MCF 10A (cell line): ENCODE measurements around the gene PHPT1. TPM values are rescaled to one million over a fixed set of nuclear protein-coding genes. Genes with fewer than 3 reads are reported as not detected.
A peak's percentile ranks its signal among the peaks of the same experiment; 100 is the strongest.

Source experiments
- BruUV-seq: library from RNA; stranded (reverse); fragments of 400-500 nt; replicated peaks from 2 replicates; lab custom pipeline; 2021; lab: Mats Ljungman, UMichigan
- CTCF ChIA-PET: fragments of 300-600 bp; sonication (Branson Sonifier 250); formaldehyde crosslinking; extraction: SDS; loops from one replicate; lab custom pipeline; 2021; ENCODE audit warnings: antibody characterized with exemption, inconsistent platforms; lab: Yijun Ruan, JAX
- POLR2A ChIA-PET: fragments of 300-600, 350-650 bp; sonication (Branson Sonifier 250); formaldehyde crosslinking; extraction: SDS; loops from one replicate; lab custom pipeline; 2020; ENCODE audit warnings: antibody characterized with exemption, inconsistent platforms; lab: Yijun Ruan, JAX
- DNase-seq: peaks from one replicate; pipeline ENCODE4 v3.0.0-alpha.2; 2018; ENCODE audit not compliant: unreplicated experiment
- H3K27ac Mint-ChIP-seq: one replicate; pipeline ENCODE4 v1.8.0; 2022; ENCODE audit warnings: mild to moderate bottlenecking, low read depth, mixed read lengths; ENCODE audit not compliant: unreplicated experiment
- H3K27me3 Mint-ChIP-seq: one replicate; pipeline ENCODE4 v1.8.0; 2022; ENCODE audit warnings: mixed read lengths; ENCODE audit not compliant: insufficient read depth, unreplicated experiment
- H3K36me3 Mint-ChIP-seq: one replicate; pipeline ENCODE4 v1.8.0; 2022; ENCODE audit warnings: mild to moderate bottlenecking, moderate library complexity, mixed read lengths; ENCODE audit not compliant: insufficient read depth, unreplicated experiment
- H3K4me1 Mint-ChIP-seq: one replicate; pipeline ENCODE4 v1.8.0; 2022; ENCODE audit warnings: mixed read lengths; ENCODE audit not compliant: insufficient read depth, unreplicated experiment
- H3K4me3 Mint-ChIP-seq: one replicate; pipeline ENCODE4 v1.8.0; 2022; ENCODE audit warnings: mild to moderate bottlenecking, moderate library complexity, mixed read lengths; ENCODE audit not compliant: unreplicated experiment
- H3K9me3 Mint-ChIP-seq: one replicate; pipeline ENCODE4 v1.8.0; 2022; ENCODE audit warnings: mixed read lengths; ENCODE audit not compliant: unreplicated experiment
- CTCF ChIP-seq: fragments of 200-600 bp; IDR thresholded peaks from one replicate; pipeline ENCODE4 v1.8.0; 2022; ENCODE audit warnings: antibody characterized with exemption, mild to moderate bottlenecking; ENCODE audit not compliant: unreplicated experiment
- intact Hi-C: fragments of 100-400 bp; cut with micrococcal nuclease; formaldehyde crosslinking; loops from 2 replicates; pipeline ENCODE4 v1.14.1; 2022
- total RNA-seq: library from RNA; stranded (reverse); gene quantifications from 2 replicates; pipeline ENCODE4 v1.2.3, GENCODE V29; 2022

The PHPT1 gene
- total RNA-seq, 1 experiment from 2014 or later: 193 TPM

- peak; percentile 47 for DNase-seq
- Mint-ChIP-seq H3K27ac (peak overlapping the region; percentile 89), H3K27me3 (no peaks in the 10 kb centered on the region), H3K4me1 (no peaks in the 10 kb centered on the region), H3K36me3 (peaks cover 35% of the 10 kb centered on the region), H3K4me3 (peak overlapping the region; percentile 96), H3K9me3 (no peaks in the 10 kb centered on the region)
- intact Hi-C loops: loop anchor here (10.0 kb wide), 1 partner anchor 96 kb away; the partner anchor contains the start of genes C8G and FBXW5
- ChIA-PET POLR2A (interaction anchor here (0.6 to 2.6 kb wide), 17 partner anchors 9 to 562 kb away, joined by 3 to 25 read pairs (median 4); partner anchors contain the start of genes EDF1, FBXW5, RABL6 and TMEM141), CTCF (interaction anchor here (0.9 to 1.6 kb wide), 5 partner anchors 36 to 186 kb away, joined by 3 to 4 read pairs (median 3); no protein-coding TSS in a partner anchor)
- BruUV-seq: TSS peak; percentile 86
- no peak for TF ChIP-seq CTCF
These were observed 694 bp upstream of the PHPT1 start for GRCh38 chr9:136848393-136849037.

- H3K9me3 Mint-ChIP-seq: no peaks in the 10 kb centered on the region
- H3K4me3 Mint-ChIP-seq: peak overlapping the region; percentile 96
- DNase-seq: no peak
- H3K27ac Mint-ChIP-seq: peak overlapping the region; percentile 89
- intact Hi-C loops: loop anchor here (10.0 kb wide), 1 partner anchor 95 kb away; the partner anchor contains the start of genes C8G and FBXW5
- H3K27me3 Mint-ChIP-seq: no peaks in the 10 kb centered on the region
- TF ChIP-seq CTCF: no peak
- ChIA-PET CTCF (no interaction called here), POLR2A (interaction anchor here (0.5 to 1.4 kb wide), 6 partner anchors 10 to 317 kb away, joined by 3 to 6 read pairs (median 3); partner anchors contain the start of genes EDF1 and TRAF2)
- TSS peak; percentile 65 for BruUV-seq
- H3K36me3 Mint-ChIP-seq: peaks cover 35% of the 10 kb centered on the region
- no peaks in the 10 kb centered on the region for H3K4me1 Mint-ChIP-seq
These were observed 1.0 kb downstream of the PHPT1 start for GRCh38 chr9:136849960-136850865.

GRCh38 chr9:136850866-136851775, 1.9 kb downstream of the PHPT1 start:
- no peaks in the 10 kb centered on the region for H3K4me1 Mint-ChIP-seq
- BruUV-seq: no TSS peak
- H3K36me3 Mint-ChIP-seq: peaks cover 35% of the 10 kb centered on the region
- H3K9me3 Mint-ChIP-seq: no peaks in the 10 kb centered on the region
- DNase-seq: no peak
- no peak for TF ChIP-seq CTCF
- H3K4me3 Mint-ChIP-seq: peak overlapping the region; percentile 23
- intact Hi-C loops: no loop called here
- H3K27me3 Mint-ChIP-seq: no peaks in the 10 kb centered on the region
- no peak overlapping the region for H3K27ac Mint-ChIP-seq
- ChIA-PET CTCF (interaction anchor here (0.7 kb wide), 1 partner anchor 87 kb away, joined by 4 read pairs; the partner anchor contains the start of gene LCN15), POLR2A (interaction anchor here (0.5 to 1.5 kb wide), 3 partner anchors 9 to 23 kb away, joined by 3 to 6 read pairs (median 6); partner anchors contain the start of gene AJM1)
